IPS-20b (cell line): ENCODE measurements around the gene BEAN1.

Experiments used
- H3K27ac ChIP-seq: one replicate; pipeline ENCODE4 v1.5.1; 2013; ENCODE audit warnings: low read length
- H3K27me3 ChIP-seq: 2 replicates; pipeline ENCODE4 v1.6.1; 2013; ENCODE audit warnings: mild to moderate bottlenecking, low read length, inconsistent platforms; ENCODE audit not compliant: insufficient read depth
- H3K36me3 ChIP-seq: 2 replicates; pipeline ENCODE4 v1.6.1; 2013; ENCODE audit warnings: low read depth, mild to moderate bottlenecking, inconsistent platforms, low read length, moderate library complexity; ENCODE audit not compliant: insufficient read depth
- H3K4me1 ChIP-seq: 2 replicates; pipeline ENCODE4 v1.6.1; 2013; ENCODE audit warnings: mild to moderate bottlenecking, control low read depth, inconsistent platforms, low read length, moderate library complexity; ENCODE audit not compliant: insufficient read depth
- H3K4me3 ChIP-seq: 2 replicates; pipeline ENCODE4 v1.5.1; 2013; ENCODE audit warnings: mild to moderate bottlenecking, low read length, inconsistent platforms
- H3K9ac ChIP-seq: 2 replicates; pipeline ENCODE4 v1.6.1; 2013; ENCODE audit warnings: low read depth, mild to moderate bottlenecking, inconsistent platforms, low read length, moderate library complexity
- H3K9me3 ChIP-seq: 2 replicates; pipeline ENCODE4 v1.6.1; 2013; ENCODE audit warnings: mild to moderate bottlenecking, low read depth, low read length, inconsistent platforms; ENCODE audit not compliant: insufficient read depth

Gene BEAN1

GRCh38 chr16:66485376-66485775, 58.3 kb downstream of the BEAN1 start:
- no peaks in the 10 kb centered on the region; the same call in 1 of the 2 replicates for H3K4me1 ChIP-seq
- no peaks in the 10 kb centered on the region for H3K27me3 ChIP-seq
- no peaks in the 10 kb centered on the region for H3K9me3 ChIP-seq
- no peaks in the 10 kb centered on the region for H3K36me3 ChIP-seq
- no peak overlapping the region for H3K4me3 ChIP-seq
- no peak overlapping the region for H3K27ac ChIP-seq
- H3K9ac ChIP-seq = no peak overlapping the region

- no peak overlapping the region for H3K9ac ChIP-seq
- no peaks in the 10 kb centered on the region for H3K9me3 ChIP-seq
- H3K27ac ChIP-seq = no peak overlapping the region
- no peaks in the 10 kb centered on the region for H3K36me3 ChIP-seq
- H3K4me3 ChIP-seq = no peak overlapping the region
- H3K27me3 ChIP-seq = no peaks in the 10 kb centered on the region
- no peaks in the 10 kb centered on the region; the same call in 1 of the 2 replicates for H3K4me1 ChIP-seq
These were observed 59.2 kb downstream of the BEAN1 start for GRCh38 chr16:66486199-66486772.

GRCh38 chr16:66486773-66487579, 59.9 kb downstream of the BEAN1 start:
- no peak overlapping the region for H3K9ac ChIP-seq
- H3K36me3 ChIP-seq = no peaks in the 10 kb centered on the region
- H3K27ac ChIP-seq = no peak overlapping the region
- H3K4me3 ChIP-seq = no peak overlapping the region
- no peaks in the 10 kb centered on the region for H3K27me3 ChIP-seq
- H3K4me1 ChIP-seq = no peaks in the 10 kb centered on the region; the same call in 1 of the 2 replicates
- no peaks in the 10 kb centered on the region for H3K9me3 ChIP-seq

DNA sequence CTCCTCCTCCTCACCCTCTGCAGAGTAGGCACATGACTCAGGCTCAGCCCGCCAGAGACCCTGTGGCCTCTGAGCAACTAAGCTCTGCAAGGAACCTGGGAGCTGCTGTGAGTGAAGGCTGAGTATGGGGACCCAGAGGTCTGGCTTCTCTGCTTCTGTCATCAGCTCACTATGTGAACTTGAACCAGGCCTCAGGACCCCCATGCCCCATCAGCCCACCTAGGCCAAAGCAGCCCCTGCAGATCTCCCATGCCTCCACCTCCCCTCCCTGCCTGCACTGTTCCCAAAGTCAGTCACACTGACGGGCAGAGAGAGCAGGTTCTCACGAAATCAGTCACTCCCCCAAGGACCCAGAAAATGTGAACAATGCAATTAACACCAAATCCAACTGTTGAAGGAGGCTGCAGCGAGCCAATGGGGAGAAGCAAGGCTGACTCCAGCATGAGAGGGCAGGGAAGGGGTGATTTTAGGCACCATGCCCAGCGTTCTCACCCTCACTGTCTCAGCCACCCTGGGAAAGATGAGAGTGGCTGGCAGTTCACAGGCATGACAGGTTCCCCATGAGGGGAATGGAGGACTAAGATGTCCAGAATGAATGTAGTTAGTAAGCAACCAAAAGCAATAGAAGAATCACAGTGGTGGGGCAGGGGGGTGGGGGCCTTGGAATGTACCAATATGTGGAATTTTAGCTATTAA, 60.6 kb downstream of the BEAN1 start:
- Histone ChIP-seq H3K36me3 (no peaks in the 10 kb centered on the region), H3K27me3 (no peaks in the 10 kb centered on the region), H3K27ac (no peak overlapping the region), H3K9ac (no peak overlapping the region), H3K9me3 (no peaks in the 10 kb centered on the region), H3K4me1 (no peaks in the 10 kb centered on the region; the same call in 1 of the 2 replicates), H3K4me3 (no peak overlapping the region)

GRCh38 chr16:66488505-66488904, 61.4 kb downstream of the BEAN1 start:
- H3K9me3 ChIP-seq = no peaks in the 10 kb centered on the region
- H3K27ac ChIP-seq = no peak overlapping the region
- no peak overlapping the region for H3K4me3 ChIP-seq
- no peaks in the 10 kb centered on the region for H3K36me3 ChIP-seq
- H3K27me3 ChIP-seq = no peaks in the 10 kb centered on the region
- no peaks in the 10 kb centered on the region; the same call in 1 of the 2 replicates for H3K4me1 ChIP-seq
- H3K9ac ChIP-seq = no peak overlapping the region

GRCh38 chr16:66489385-66489784, 62.3 kb downstream of the BEAN1 start:
- H3K4me3 ChIP-seq = no peak overlapping the region
- H3K9me3 ChIP-seq = no peaks in the 10 kb centered on the region
- H3K4me1 ChIP-seq = no peaks in the 10 kb centered on the region
- H3K27me3 ChIP-seq = no peaks in the 10 kb centered on the region
- no peak overlapping the region for H3K9ac ChIP-seq
- H3K27ac ChIP-seq = no peak overlapping the region
- H3K36me3 ChIP-seq = no peaks in the 10 kb centered on the region

DNA sequence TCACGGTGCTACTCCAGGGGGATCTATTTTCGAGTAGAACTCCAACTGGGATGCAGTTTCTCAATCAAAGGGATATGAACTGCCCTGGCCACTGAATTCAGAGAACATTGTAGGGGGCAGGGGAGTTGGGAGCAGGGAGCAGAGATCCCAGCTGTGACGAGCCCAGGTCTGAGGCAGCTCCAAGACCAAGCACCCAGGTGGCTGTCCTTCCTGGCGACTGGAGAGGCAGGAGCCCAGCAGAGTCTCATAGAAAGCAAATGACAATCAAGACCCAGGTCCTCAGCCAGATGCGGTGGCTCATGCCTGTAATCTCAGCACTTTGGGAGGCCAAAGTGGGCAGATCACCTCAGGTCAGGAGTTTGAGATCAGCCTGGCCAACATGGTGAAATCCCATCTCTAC, 62.7 kb downstream of the BEAN1 start:
- Histone ChIP-seq H3K27ac (no peak overlapping the region), H3K4me1 (no peaks in the 10 kb centered on the region), H3K9ac (no peak overlapping the region), H3K27me3 (no peaks in the 10 kb centered on the region), H3K4me3 (no peak overlapping the region), H3K9me3 (no peaks in the 10 kb centered on the region), H3K36me3 (no peaks in the 10 kb centered on the region)

DNA sequence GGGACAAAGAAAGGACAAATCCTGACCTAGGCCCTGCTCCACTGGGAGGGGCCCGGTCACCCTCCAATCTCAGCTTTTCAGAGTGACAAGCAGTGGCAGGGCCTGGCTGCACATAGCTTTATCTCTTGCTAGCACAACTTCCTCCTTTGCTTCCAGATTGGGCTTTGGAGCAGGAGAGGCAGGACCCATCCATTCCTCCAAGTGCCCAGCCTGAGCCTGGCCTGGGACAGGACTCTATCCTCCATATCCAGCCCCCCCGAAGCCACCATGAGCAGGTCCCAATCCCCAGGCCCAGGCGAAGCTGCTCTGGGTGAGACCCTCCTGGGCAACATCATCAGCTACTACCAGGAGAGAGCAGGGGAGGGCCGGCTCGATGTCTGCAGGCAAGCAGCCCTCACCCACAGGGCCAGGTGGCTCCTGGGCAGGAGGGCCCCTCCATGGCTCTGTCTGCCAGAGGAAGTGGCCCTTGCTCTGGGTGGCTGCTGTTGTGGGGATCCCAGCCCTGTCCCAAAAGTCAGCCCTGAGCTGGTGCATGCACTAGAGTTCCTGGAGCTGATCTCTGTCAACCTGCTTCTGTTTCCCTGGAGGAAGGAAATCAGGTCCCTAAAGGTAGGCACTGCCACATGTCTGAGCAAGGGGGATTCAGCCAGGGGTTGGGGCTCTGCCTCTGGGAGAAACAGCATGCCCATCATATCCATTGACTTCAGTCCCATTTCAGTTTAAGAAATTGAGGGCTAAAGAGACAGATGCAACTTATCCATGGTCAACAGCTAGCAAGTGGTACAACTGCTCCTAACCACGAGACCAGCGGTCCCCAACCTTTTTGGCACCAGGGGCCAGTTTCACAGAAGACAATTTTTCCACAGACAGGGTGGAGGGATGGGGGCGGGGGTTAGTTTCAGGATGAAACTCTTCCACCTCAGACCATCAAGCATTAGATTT, 64.0 kb downstream of the BEAN1 start:
- no peaks in the 10 kb centered on the region; the same call in 1 of the 2 replicates for H3K9me3 ChIP-seq
- no peaks in the 10 kb centered on the region for H3K27me3 ChIP-seq
- no peak overlapping the region for H3K9ac ChIP-seq

DNA sequence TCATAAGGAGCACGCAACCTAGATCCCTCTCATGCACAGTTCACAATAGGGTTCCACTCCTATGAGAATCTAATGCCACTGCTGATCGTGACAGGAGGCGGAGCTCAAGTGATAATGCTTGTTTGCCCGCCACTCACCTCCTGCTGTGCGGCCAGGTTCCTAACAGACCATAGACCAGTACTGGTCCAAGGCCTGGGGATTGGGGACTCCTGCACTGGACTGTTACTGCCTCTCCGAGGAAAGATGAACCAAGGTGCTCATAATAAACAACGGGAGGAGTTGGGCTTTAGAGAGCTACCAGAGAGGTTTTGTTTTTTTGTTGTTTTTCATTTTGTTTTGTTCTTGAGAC, 64.6 kb downstream of the BEAN1 start:
- Histone ChIP-seq H3K36me3 (no peaks in the 10 kb centered on the region), H3K9ac (no peak overlapping the region), H3K4me3 (no peak overlapping the region), H3K9me3 (no peaks in the 10 kb centered on the region; the same call in 1 of the 2 replicates), H3K4me1 (no peaks in the 10 kb centered on the region), H3K27me3 (no peaks in the 10 kb centered on the region), H3K27ac (no peak overlapping the region)

More for the DNA sequence above, 64.0 kb downstream of the BEAN1 start:
- Histone ChIP-seq H3K4me1 (no peaks in the 10 kb centered on the region), H3K27ac (no peak overlapping the region), H3K36me3 (no peaks in the 10 kb centered on the region), H3K4me3 (no peak overlapping the region)

DNA sequence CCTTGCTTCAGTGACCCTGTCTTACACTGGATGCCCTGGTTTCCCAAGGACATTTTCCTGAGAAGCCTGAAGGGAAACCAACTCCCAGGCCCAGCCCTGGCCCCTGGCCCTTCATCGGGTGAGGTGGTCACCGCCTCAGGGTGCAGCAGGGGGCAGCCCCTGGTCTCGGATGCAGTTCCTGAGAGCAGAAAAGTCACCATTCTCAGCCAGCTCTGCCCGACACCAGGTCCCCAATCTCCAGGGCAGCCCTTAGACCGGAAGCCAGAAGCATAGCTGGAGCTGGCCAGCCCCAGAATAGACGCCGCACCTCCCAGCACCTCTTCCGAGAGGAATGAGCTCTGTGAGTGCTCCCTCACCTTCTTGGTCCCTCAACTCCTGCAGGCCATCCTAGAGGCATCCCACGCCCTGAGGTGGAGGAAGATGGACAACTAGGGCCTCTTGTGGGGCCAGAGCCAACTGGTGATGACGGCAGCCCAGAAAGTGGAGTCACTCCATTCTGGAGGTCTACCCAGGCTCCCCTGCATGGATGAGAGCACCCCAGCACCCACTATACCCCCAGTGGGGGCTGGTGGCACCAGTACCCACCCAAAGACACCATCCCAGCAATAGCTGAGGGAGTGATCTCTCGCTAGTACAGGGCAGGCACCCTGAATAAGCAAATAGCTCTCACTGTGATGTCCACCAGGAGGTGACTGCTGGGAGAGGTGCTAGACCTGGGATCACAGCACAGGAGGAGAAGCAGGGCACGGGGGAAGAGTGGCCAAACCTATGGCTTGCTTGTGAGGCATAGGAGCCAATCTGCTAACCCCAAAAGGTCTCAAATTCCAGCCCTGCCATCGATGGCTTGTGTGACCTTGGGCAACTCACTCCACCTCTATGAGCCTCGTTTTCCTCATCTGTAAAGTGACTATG, 66.7 kb downstream of the BEAN1 start:
- Histone ChIP-seq H3K9me3 (no peaks in the 10 kb centered on the region; the same call in 1 of the 2 replicates), H3K4me3 (no peak overlapping the region), H3K27me3 (no peaks in the 10 kb centered on the region), H3K27ac (no peak overlapping the region), H3K9ac (no peak overlapping the region), H3K36me3 (no peaks in the 10 kb centered on the region), H3K4me1 (no peaks in the 10 kb centered on the region)
